GDM1 (cell line): ENCODE data around the gene PIKFYVE.
"Not testable (repeated sequence)": the region's sequence is repeated elsewhere in the genome, so short reads cannot be mapped to it uniquely, and the experiment has no call there.

Experiments
- DNase-seq: peaks from one replicate; lab custom pipeline; 2025; lab: John Stamatoyannopoulos, UW

The PIKFYVE gene

GRCh38 chr2:208300847-208301618 lies 35.0 kb downstream of the PIKFYVE start:
- DNase-seq = no peak

DNA sequence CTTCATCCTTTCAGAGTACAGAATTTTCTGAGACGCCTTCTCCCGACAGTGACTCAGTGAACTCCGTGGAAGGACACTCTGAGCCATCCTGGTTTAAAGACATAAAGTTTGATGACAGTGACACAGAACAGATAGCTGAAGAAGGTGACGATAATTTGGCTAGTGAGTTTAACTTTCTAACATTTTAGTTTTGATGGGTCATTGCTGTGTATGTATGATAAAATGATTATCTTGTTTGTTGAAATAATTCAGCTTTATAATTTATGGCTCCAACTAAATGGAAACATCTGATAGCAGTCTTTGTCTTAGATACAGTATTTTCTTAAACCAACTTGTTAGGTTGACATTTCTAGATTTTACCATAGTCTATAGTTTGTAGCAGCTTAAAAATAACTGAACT lies 38.1 kb downstream of the PIKFYVE start:
- DNase-seq = no peak

DNA sequence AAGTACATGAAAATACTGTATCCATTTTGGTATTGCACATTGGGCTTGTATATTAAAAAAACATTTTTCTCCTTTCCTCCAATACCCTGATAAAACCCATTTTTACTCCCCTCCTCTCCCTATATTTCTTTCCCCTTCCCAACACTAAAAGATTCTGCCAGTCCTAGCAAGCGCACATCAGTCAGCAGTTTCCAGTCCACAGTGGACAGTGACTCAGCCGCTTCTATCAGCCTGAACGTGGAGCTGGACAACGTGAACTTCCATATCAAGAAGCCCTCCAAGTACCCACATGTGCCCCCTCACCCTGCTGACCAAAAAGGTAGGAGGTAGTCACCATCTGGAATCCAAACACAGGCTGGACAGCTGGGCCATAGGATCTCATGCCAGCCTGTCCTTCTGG lies 38.6 kb downstream of the PIKFYVE start:
- no peak for DNase-seq

DNA sequence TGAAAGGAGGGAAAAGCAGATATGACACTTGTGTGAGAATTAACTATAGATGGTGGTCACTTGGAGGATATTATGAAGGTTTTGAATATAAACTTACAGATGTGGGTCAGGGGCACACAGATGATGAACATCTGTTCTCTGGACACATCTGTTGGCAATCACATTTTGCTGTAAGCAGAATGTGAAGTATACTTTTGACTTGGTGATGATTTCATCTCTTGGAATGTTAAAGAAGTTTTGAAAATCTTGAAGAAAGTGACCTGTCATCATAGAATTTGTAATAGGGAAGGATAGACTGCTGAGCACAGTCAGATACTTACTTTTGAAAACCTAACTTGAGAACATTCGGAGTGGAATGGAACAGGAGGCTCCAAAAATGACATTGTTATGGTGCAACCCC lies 40.2 kb downstream of the PIKFYVE start:
- no peak for DNase-seq

DNA sequence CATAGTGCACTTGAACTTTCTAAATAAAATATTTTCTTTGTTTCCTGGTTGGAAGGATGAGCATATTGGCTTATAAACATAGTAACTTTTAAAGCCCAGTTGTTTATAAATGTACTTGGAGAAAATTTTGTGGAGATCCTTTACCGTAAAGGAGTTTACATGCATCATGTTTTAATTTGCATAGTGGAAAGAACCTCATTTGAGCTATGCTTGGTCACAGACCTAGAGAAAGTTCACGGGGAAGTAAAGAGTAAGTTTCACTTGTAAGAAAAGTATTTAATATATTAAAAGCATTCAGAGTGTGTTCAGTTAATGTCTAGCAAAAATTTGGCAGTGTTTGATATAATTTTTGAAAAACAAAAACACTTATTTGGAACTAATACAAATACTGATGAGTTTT lies 45.3 kb downstream of the PIKFYVE start:
- DNase-seq = no peak

- no peak for DNase-seq
These were observed 45.9 kb downstream of the PIKFYVE start for GRCh38 chr2:208311954-208312353.

DNA sequence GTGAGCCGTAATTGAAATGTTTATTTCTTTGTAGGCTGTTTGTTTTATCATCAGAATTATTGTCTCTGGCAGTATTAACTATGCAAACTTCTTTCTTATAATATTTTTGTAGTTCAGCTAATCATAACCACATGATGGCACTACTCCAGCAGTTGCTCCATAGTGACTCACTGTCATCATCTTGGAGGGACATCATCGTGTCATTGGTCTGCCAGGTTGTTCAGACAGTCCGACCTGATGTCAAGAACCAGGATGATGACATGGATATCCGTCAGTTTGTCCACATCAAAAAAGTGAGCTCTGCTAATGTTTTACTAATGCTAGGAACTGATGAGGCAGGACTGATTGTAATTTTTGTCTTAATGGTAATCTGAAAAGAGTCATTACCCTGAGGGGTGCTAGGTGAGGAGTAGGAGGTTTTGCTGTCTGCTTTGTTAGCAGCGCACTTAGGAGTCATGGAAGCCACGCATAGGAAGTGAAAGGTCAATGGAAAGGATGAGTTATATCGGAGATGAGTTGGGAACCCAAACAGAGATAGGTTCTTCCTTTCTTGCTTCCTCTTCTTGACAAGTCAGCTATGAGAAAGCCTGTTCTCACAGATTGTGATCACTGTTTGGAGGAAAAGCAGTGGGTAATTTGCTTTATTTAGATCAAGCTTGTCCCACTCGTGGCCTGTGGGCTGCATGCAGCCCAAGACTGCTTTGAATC lies 49.2 kb downstream of the PIKFYVE start:
- DNase-seq = no peak

DNA sequence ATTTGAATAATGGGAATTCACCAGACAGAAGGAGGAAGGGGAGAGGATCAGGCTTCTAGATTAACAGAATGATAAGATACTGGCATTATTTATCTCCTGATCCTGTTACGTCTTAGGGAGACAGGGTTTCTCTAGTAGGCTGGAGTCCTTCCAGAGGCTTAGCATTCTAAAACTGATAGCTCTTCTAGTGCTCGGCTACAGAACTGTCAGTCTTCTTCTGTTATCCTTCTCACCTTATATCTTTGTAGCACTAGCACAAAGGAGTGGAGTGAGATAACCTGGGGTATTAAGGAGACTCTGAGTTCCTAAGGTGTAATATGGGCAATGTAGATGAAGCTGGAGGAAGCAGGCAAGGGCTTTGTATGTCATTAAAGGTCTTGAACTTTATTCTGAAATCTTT lies 52.1 kb downstream of the PIKFYVE start:
- no peak for DNase-seq

DNA sequence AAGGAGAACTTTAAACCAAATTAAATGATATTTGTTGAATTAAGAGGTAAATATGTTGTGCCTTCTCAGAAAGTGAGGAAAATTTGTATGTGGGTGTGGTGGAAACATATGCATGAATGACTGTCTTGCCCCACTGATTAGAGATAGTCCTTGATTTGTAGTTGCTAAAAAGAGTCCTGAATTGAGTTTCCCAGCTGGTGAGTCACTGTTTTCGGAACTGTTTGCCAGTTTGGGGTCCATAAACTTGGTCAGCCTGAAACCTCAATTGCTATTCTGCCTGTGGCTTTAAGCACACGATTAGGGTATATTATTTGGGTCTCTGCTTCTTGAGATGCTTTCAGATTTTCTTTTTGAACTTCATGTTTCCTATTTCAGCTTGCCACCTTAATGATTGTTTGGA lies 53.3 kb downstream of the PIKFYVE start:
- DNase-seq = no peak

DNA sequence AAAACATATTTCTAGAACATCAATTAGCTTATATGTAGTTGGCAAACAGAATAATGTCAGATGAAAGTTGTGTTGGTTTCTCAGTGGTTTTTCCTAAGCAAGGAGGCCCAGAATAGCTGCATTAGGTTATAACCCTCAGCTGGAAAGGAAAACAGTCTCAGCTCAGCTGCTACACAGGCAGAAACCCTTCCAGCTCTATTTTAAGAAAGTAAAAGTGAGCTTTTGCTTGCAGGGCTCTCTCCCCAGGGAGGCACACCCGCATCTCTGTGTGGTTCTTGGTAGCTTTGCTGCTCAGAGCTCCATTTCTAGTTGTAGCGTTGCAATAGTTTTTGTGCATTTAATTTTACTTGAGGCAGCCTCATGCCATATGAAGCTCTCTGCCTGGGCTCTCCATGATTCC lies 54.6 kb downstream of the PIKFYVE start:
- DNase-seq = no peak

- DNase-seq = no peak
These were observed 60.0 kb downstream of the PIKFYVE start for GRCh38 chr2:208326016-208326415.

- DNase-seq = no peak
These were observed 63.4 kb downstream of the PIKFYVE start for GRCh38 chr2:208329485-208329884.

DNA sequence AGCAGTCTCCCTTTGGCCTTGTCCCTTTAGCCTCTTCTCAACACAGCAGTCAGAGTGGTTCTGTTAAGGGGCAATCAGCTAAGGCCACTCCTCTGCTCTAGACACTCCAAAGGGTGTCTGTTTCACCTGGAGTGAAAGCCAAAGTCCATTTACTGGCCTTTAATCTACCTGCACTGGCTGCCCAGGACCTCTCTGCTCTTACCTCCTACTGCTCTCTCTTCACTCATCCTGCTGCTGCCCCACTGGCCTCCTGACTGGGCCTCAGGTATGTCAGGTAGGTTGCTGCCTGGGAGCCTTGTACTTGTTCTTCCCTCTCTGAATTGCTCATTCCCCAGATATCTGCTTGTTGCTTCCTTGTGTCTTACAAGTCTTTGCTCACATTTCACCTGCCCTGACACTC lies 68.2 kb downstream of the PIKFYVE start:
- DNase-seq = no peak

DNA sequence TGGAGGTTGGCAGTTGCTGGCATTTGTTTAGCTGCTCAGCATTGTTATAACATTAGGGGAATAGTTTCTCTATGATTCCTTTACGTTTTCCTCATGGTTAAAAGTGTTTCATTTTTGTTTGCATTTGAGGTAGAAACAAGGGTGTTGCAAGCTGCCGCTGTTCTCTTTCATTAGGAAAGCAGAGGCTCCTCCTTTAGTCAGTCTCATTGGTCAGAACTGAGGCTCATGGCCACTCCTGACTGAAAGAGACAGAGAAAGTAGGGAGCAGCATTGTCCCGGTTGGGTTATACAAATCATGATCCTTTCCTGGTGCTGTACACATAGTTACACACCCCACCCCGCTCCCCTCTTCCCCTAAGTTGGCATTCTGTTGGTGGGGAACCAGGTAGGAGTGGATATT lies 80.7 kb downstream of the PIKFYVE start:
- no peak for DNase-seq

DNA sequence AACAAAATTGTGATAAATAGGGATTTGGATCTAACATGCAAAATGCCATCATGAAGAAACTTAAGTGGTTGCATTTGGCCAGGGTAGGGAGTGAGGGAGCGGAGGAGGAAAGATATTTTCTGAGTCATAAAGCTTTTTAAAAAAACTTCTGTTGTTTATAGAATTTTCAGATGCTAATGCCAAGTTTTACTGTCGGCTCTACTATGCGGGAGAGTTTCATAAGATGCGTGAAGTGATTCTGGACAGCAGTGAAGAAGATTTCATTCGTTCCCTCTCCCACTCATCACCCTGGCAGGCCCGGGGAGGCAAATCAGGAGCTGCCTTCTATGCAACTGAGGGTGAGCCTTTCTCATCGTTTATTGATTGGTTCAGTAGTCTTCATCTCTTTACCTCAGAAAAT lies 84.6 kb downstream of the PIKFYVE start:
- no peak for DNase-seq

GRCh38 chr2:208352644-208353567 lies 86.9 kb downstream of the PIKFYVE start:
- no peak for DNase-seq

DNA sequence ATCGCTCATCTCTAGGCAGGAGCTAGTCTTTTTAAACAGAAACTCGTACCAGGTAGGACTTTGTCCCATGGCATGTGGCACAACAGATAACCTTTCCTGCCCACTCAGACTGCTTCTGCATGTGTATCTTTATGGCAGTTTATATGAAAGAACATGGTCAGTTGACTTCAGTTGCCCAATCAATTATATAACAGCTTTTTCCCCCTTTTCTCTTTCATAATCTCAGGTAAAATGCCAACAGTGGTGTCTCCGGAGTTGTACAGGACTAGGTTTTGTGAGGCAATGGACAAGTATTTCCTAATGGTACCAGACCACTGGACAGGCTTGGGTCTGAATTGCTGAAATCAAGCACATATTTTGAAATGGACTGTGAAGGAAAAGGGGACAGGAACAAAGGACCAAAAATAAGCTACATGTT lies 88.9 kb downstream of the PIKFYVE start:
- DNase-seq = no peak

- DNase-seq = not testable (repeated sequence)
These were observed 90.4 kb downstream of the PIKFYVE start for GRCh38 chr2:208356420-208356819.

DNA sequence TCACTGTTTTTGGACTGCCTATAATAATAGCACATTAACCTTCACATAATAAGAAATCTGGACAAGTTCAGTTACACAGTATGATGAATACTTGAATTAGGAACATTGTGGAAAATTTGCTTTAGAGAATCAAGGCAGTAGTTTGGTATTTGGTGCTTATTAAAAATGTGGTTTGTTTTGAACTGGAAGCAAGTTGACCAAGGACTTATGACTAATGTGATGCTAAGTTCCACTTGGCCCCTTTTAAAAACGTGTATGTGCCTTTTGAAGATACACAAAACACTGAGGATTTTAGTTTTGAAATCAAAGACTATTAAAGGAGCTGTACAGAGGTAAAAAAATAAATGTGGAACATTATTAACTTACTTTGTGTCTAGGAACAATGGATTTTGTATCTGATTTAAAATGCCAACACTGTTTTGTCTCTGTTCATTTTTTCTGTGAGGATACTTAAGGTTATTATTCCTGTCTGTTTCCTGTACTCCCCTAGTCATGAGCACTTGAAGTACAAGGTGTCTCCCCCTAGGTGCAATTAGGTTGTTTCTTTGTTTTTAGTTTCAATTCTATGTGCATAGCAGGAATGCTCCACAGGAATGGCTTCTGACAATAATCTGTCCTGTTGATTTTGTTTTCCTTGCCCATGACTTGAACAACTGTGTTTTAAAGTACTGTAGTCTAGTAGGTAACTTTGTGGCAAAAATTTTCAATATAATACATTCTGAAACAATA lies 91.0 kb downstream of the PIKFYVE start:
- no peak for DNase-seq

DNA sequence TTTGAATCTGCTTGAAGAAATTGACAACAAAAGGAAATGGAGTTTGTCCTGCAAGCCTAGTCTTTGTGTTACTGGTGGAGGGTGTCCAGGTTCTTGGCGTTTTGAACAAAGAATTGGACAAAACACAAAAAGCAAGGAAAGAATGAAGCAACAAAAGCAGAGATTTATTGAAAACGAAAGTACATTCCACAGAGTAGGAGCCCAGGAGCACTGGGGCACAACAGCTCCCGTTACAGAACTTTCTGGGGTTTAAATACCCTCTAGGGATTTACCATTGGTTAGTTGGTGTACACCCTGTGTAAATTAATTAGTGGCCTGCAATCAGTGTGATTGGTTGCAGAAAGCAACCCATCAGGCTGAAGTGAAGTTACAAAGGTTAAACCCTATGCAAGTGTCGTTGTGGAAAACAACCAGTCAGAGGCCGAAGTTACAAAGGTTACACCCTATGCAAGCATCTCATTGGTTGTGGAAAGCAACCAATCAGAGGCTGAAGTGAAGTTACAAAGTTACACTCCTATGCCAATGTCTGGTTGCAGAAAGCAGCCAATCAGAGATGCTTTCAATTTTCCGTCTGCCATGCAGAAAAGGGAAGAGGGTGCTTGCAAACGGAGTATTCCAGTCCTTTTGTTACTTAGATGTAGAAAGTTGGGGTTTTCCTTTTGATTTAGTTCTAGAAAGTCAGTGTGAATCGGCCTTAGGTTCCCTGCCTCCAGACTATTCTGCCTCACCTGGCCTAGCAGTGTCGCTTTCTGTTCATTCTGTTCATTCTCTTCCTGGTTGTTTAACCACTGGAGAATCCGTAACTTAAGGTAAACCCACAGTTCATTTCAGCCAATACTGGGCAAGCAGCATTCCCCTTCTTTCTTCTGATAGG lies 92.9 kb downstream of the PIKFYVE start:
- peak; percentile 77 for DNase-seq

DNA sequence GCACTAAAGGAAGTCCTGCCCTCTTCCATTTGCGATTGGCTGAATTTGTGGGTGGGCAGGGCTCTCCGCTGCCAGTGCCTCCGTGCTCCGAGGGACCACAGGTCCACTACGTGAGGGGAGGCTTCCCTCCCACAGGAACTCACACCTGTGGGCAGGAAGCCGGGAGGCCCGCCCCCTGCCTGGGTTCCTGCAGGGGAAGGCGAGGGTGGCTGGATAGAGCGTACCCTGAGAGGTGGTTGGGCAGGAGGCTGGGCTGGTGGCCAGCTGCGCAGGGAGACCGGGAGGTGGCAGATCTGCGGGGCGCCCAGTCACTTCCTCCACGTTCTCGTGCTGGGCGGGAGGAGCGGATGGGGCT lies 93.6 kb downstream of the PIKFYVE start:
- DNase-seq = peak; percentile 93
